T-cell (primary cell): ENCODE data around the gene CSGALNACT2. TPM values are rescaled to one million over a fixed set of nuclear protein-coding genes. Genes with fewer than 3 reads are reported as not detected.
A peak's percentile ranks its signal among the peaks of the same experiment; 100 is the strongest.

Experiments
- ATAC-seq, 4 experiments: fragments of 200-7000 bp in 3 of 4; fragments of 150-1000 bp in 1 of 4; cut with Tn5 transposase; replicated peaks in 1 of 4; 1 replicate in 3 of 4; 2 replicates in 1 of 4; pipeline ENCODE4 v1.10.0; 2021; ENCODE audit warnings: moderate library complexity in 3 of 4, mild to moderate bottlenecking in 2 of 4, moderate number of reproducible peaks in 1 of 4
- CTCF ChIA-PET, 2 donors: fragments of 300-600 bp; sonication (Branson Sonifier 250); formaldehyde crosslinking; loops; one replicate each; lab custom pipeline; 2022; ENCODE audit warnings: antibody characterized with exemption in 2 of 2; lab: Charles Lee
- POLR2A ChIA-PET, 2 donors: fragments of 300-600 bp; sonication (Branson Sonifier 250); formaldehyde crosslinking; loops; one replicate each; lab custom pipeline; 2022; ENCODE audit warnings: antibody characterized with exemption in 2 of 2; lab: Charles Lee
- DNase-seq, 35 experiments: peaks; one replicate each; pipeline versions ENCODE4 v3.0.0 to v3.0.0-alpha.2; 2013 to 2023
- H3K27ac ChIP-seq: one replicate; pipeline ENCODE4 v1.5.1; 2013; ENCODE audit warnings: low read length
- H3K27me3 ChIP-seq, 2 experiments: replicated peaks in 1 of 2; 1 replicate in 1 of 2; 2 replicates in 1 of 2; pipeline versions ENCODE4 v1.6.1 to v1.7.0; 2013; ENCODE audit warnings: low read length in 1 of 2, mixed read lengths in 1 of 2; ENCODE audit not compliant: control insufficient read depth in 2 of 2, insufficient read depth in 2 of 2; ENCODE audit errors: extremely low read depth in 1 of 2
- H3K36me3 ChIP-seq, 2 donors: 1 replicate in 1 of 2; 2 replicates in 1 of 2; pipeline versions ENCODE4 v1.6.1 to v1.7.0; 2013; ENCODE audit warnings: low read length in 1 of 2; ENCODE audit not compliant: control insufficient read depth in 2 of 2, insufficient read depth in 1 of 2; ENCODE audit errors: extremely low read depth in 1 of 2
- H3K4me1 ChIP-seq, 2 experiments: 1 replicate in 1 of 2; 2 replicates in 1 of 2; pipeline versions ENCODE4 v1.6.1 to v1.7.0; 2013; ENCODE audit warnings: low read length in 2 of 2, mixed read lengths in 1 of 2; ENCODE audit not compliant: insufficient read depth in 2 of 2, control insufficient read depth in 1 of 2; ENCODE audit errors: extremely low read depth in 1 of 2
- H3K4me3 ChIP-seq, 2 donors: 1 replicate in 1 of 2; 2 replicates in 1 of 2; pipeline versions ENCODE4 v1.5.1 to v1.7.0; 2013; ENCODE audit warnings: mild to moderate bottlenecking in 2 of 2, low read length in 1 of 2, moderate library complexity in 1 of 2; ENCODE audit not compliant: control insufficient read depth in 1 of 2; ENCODE audit errors: extremely low read depth in 1 of 2
- H3K9me3 ChIP-seq: 2 replicates; pipeline ENCODE4 v1.7.0; 2013
- H3K27ac Mint-ChIP-seq, 2 donors: one replicate each; pipeline ENCODE4 v1.8.0; 2020 to 2021; ENCODE audit warnings: mild to moderate bottlenecking in 2 of 2, mixed read lengths in 2 of 2
- H3K27me3 Mint-ChIP-seq, 2 donors: one replicate each; pipeline ENCODE4 v1.8.0; 2021 to 2022; ENCODE audit warnings: mixed read lengths in 2 of 2
- H3K36me3 Mint-ChIP-seq: one replicate; pipeline ENCODE4 v1.8.0; 2021; ENCODE audit warnings: mixed read lengths
- H3K4me1 Mint-ChIP-seq, 3 donors: one replicate each; pipeline ENCODE4 v1.8.0; 2020 to 2022; ENCODE audit warnings: mixed read lengths in 3 of 3, mild to moderate bottlenecking in 1 of 3
- H3K4me3 Mint-ChIP-seq, 3 donors: one replicate each; pipeline ENCODE4 v1.8.0; 2020 to 2022; ENCODE audit warnings: mild to moderate bottlenecking in 3 of 3, mixed read lengths in 3 of 3, moderate library complexity in 3 of 3
- H3K9me3 Mint-ChIP-seq, 3 donors: one replicate each; pipeline ENCODE4 v1.8.0; 2020 to 2022; ENCODE audit warnings: mixed read lengths in 3 of 3
- WGBS: methylation state at CpG from one replicate; pipeline ENCODE4 v1.1.5; 2013; ENCODE audit warnings: missing lambda C conversion rate; ENCODE audit not compliant: insufficient coverage; 5-methylcytosine and 5-hydroxymethylcytosine counted together
- total RNA-seq, 35 experiments: library from RNA in 6 of 35; stranded (reverse) in 6 of 35; fragments of 120-200 nt in 1 of 35; gene quantifications; one replicate each; pipeline versions ENCODE4 v1.2.1 to v1.2.4 and lab custom pipeline; 2013 to 2026

Gene CSGALNACT2
- total RNA-seq, 5 donors from 2014 or later (not counting 1 experiment from before 2014, with no cell fraction given), result 36.5 to 46.1 (median 41.9) TPM

GRCh38 chr10:43211431-43212042 lies 73.3 kb downstream of the CSGALNACT2 start:
- DNase-seq (no peak), ATAC-seq (no peak)
- Histone ChIP-seq H3K27me3 (no peaks in the 10 kb centered on the region), H3K36me3 (no peaks in the 10 kb centered on the region), H3K4me3 (no peak overlapping the region), H3K9me3 (no peaks in the 10 kb centered on the region), H3K4me1 (peaks cover 0 to 4% of the 10 kb centered on the region in 2 experiments), H3K27ac (no peak overlapping the region)
- Mint-ChIP-seq H3K4me3 (no peak overlapping the region), H3K27me3 (no peaks in the 10 kb centered on the region), H3K27ac (no peak overlapping the region), H3K9me3 (no peaks in the 10 kb centered on the region), H3K4me1 (no peaks in the 10 kb centered on the region), H3K36me3 (no peaks in the 10 kb centered on the region)
- ChIA-PET POLR2A (no interaction called here), CTCF (no interaction called here)
- WGBS, result 86% methylated on average over 5 of the region's 8 CpGs

- ChIA-PET CTCF (no interaction called here), POLR2A (no interaction called here)
- H3K36me3 ChIP-seq, result no peaks in the 10 kb centered on the region
- no peaks in the 10 kb centered on the region for H3K36me3 Mint-ChIP-seq
- DNase-seq (no peak), ATAC-seq (no peak)
- no peak overlapping the region for H3K27ac Mint-ChIP-seq
- no peaks in the 10 kb centered on the region for H3K9me3 Mint-ChIP-seq
- no peaks in the 10 kb centered on the region for H3K27me3 Mint-ChIP-seq
- H3K27me3 ChIP-seq, result no peaks in the 10 kb centered on the region
- H3K4me1 ChIP-seq, result peaks cover 0 to 4% of the 10 kb centered on the region in 2 experiments
- 78% methylated on average over 7 of the region's 13 CpGs for WGBS
- no peak overlapping the region for H3K4me3 ChIP-seq
- no peaks in the 10 kb centered on the region for H3K9me3 ChIP-seq
- no peaks in the 10 kb centered on the region for H3K4me1 Mint-ChIP-seq
- H3K27ac ChIP-seq, result no peak overlapping the region
- H3K4me3 Mint-ChIP-seq, result no peak overlapping the region
Observed at GRCh38 chr10:43212043-43212721, 73.9 kb downstream of the CSGALNACT2 start.

DNA sequence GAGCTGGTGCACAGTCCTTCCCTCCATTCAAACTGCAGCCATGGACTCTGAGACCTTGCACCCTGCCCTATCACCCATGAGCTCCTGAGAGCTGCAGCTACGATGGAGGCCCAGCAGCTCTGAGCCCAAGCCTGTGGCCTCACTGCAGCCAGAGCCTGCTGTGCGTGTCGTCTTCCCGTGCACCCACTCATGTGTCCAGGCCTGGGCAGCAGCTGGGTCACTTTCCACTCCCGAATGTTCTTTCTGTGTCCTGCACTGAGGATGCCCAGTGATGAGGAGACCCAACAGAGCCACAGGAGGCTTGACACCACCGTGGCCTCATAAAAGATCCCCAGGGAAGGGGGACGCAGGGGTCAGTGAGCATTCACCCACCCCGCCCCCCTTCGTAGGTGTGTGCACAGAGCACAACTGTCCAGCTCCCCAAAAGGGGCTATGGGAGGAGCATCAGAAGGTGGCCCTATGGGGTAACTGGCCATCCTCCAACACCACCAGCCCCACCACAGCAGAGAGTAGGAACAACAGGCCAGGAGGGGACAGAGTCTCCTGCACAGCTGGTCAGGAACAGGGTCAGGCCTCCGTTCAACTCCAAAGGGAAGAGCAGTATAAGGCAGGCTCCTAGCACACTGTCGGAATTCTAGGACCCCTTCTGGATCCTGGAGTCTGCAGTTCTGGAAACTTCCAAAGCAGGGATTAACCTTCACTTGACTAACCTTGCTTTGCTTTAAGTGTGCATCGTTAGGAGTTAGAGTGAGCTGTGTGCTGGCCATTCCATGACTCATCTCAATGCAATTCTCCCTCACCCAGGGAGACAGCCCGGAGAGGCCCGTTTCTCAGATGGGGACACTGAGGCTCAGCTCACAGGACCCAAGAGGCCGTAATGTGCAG lies 76.1 kb downstream of the CSGALNACT2 start:
- Mint-ChIP-seq H3K27ac (peak overlapping the region in 1 of 2 donors; percentile 36), H3K27me3 (peaks cover 0 to 2% of the 10 kb centered on the region in 2 donors), H3K4me1 (no peaks in the 10 kb centered on the region), H3K4me3 (no peak overlapping the region), H3K9me3 (no peaks in the 10 kb centered on the region), H3K36me3 (no peaks in the 10 kb centered on the region)
- DNase-seq, result no peak
- H3K27ac ChIP-seq, result no peak overlapping the region
- ChIA-PET CTCF (interaction anchor here in 1 of 2 donors (0.5 kb wide), 1 partner anchor 250 kb away, joined by 3 read pairs; no protein-coding TSS in a partner anchor), POLR2A (interaction anchor here in 1 of 2 donors (0.6 kb wide), 1 partner anchor 17 kb away, joined by 3 read pairs; no protein-coding TSS in a partner anchor)
- WGBS, result 89% methylated on average over 11 of the region's 15 CpGs
- H3K4me1 ChIP-seq, result peaks cover 0 to 4% of the 10 kb centered on the region in 2 experiments
- H3K36me3 ChIP-seq, result no peaks in the 10 kb centered on the region
- no peak for ATAC-seq
- no peak overlapping the region for H3K4me3 ChIP-seq
- no peaks in the 10 kb centered on the region for H3K9me3 ChIP-seq
- peaks cover 0 to 13% of the 10 kb centered on the region in 2 experiments for H3K27me3 ChIP-seq

DNA sequence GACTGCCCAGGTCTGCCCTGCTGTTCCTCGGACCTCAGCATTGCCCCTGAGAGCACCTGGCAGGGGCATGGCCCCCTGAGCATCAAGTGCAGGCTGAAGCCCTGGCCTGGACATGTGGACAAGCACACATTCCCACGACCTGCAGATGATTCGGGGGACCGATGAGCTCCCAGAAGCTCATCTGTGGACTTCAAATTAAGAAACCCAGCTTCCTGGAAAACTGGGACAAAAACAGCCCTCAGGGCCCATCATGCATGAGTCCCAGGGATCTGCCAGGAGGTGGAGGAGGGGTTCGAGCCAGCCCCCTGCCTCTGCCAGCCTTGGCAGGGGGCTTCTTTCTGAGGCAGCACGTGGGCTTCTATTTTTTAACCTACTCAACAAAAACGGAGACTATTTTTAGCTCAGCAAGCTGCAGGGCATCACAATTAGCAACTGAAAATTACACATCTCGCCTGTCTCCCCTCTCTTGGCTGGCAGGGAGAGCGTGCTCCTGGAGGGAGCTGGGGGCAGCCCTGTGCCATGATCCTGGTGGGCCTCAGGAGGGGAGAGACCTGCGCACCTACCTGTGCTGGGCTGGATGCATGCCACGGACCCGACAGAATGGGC lies 76.8 kb downstream of the CSGALNACT2 start:
- Mint-ChIP-seq H3K4me3 (no peak overlapping the region), H3K36me3 (no peaks in the 10 kb centered on the region), H3K27me3 (peaks cover 0 to 2% of the 10 kb centered on the region in 2 donors), H3K9me3 (no peaks in the 10 kb centered on the region), H3K27ac (no peak overlapping the region), H3K4me1 (no peaks in the 10 kb centered on the region)
- ATAC-seq (no peak), DNase-seq (no peak)
- Histone ChIP-seq H3K4me3 (no peak overlapping the region), H3K27me3 (peaks cover 0 to 13% of the 10 kb centered on the region in 2 experiments), H3K4me1 (peaks cover 0 to 4% of the 10 kb centered on the region in 2 experiments), H3K36me3 (no peaks in the 10 kb centered on the region), H3K27ac (no peak overlapping the region), H3K9me3 (no peaks in the 10 kb centered on the region)
- ChIA-PET POLR2A (no interaction called here), CTCF (no interaction called here)
- WGBS, result 79% methylated on average over 10 of the region's 12 CpGs

DNA sequence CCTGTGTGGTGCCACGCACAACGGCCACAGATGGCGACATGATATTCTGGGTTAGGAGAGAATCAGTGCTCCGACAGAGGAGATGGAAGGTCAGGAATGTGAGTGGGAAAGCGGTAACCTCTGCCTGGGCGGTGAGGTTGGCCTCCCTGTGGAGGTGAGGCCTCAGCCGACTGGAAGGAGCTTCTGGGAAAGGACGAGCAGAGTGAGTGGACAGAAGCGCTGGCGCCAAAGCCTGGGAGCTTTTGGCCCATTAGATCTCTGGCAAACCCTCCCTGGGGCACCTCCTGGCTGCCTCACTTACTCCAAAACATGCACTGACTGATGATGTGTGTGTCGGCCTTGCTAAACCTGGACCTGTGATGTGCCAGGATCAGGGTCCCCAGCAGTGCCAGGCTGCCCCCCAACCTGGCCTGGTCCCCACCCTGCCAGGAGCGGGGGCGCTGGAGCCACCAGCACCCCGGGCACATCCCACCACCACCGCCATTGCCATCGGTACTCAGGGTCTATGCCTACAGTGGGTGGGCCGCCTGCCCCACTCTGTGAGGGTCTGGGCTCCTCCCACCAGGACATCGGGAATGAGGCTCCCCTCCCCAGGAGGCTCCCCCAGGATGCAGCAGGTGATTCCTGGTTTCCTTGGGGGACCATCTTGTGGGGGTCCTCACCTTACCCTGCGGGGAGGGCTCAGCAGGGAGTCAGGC lies 77.7 kb downstream of the CSGALNACT2 start:
- no peak overlapping the region for H3K4me3 ChIP-seq
- H3K27ac ChIP-seq, result no peak overlapping the region
- peaks cover 0 to 2% of the 10 kb centered on the region in 2 experiments for H3K4me1 ChIP-seq
- no peak for ATAC-seq
- ChIA-PET CTCF (no interaction called here), POLR2A (no interaction called here)
- Mint-ChIP-seq H3K27me3 (peaks cover 0 to 2% of the 10 kb centered on the region in 2 donors), H3K36me3 (no peaks in the 10 kb centered on the region), H3K27ac (no peak overlapping the region), H3K4me3 (no peak overlapping the region), H3K9me3 (no peaks in the 10 kb centered on the region), H3K4me1 (no peaks in the 10 kb centered on the region)
- DNase-seq, result no peak
- peaks cover 0 to 13% of the 10 kb centered on the region in 2 experiments for H3K27me3 ChIP-seq
- WGBS, result 87% methylated on average over 18 of the region's 19 CpGs
- H3K36me3 ChIP-seq, result no peaks in the 10 kb centered on the region
- H3K9me3 ChIP-seq, result no peaks in the 10 kb centered on the region
